Hypothalamus (tissue), 51 donors: Measurements from ENCODE around the gene PDHA1.

Experiments used
- DNase-seq, 51 donors: peaks; one replicate each; lab custom pipeline; 2025; lab: John Stamatoyannopoulos, UW

The PDHA1 gene

DNA sequence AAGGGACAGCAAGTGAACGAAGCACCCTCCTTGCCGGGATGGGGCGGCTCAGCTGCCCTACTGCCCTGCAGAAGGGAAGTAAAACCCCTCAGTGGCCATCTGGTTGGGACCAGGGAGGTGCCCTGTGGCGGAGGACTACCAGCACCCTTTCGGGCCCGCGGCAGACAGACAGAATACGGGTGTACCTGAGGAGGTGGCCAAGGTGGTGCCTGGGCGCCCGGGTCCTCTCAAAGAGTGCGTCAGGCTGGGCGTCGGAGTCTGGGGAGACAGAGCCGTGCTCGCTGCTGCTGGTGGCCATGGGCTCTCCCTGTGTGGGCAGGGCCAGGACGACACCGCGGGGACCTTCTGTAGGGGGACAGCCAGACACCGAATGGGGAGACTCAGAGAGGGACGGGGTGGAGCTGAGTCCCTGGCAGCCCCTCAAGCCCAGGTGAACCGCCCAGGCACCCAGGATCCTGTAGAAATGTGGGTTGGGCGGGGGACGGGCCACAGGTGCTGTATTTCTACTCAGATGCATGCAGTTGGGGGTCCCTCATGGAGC lies 29.7 kb downstream of the PDHA1 start:
- DNase-seq: peak in 2 of 51 donors; percentile 0

- no peak for DNase-seq
These were observed 31.8 kb downstream of the PDHA1 start for GRCh38 chrX:19375546-19375945.

DNA sequence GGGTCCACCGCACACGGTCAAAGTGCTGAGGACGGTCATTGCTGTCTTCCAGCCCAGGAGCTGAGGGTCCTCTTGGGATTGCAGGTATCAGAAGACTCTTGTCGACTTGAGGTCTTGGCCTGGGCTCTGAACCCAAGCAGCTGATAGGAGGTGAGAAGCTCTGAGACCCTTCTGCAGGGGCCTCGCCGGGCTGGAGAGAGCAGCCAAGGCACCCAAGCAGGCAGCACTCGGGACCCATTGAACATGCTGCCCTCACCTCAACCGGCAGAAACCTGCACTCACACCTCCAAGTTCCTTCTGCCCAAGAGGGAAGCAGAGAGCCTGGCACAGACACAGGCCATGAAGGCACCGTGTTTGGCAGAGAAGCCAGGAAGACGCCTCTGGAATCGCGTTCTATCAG lies 34.1 kb downstream of the PDHA1 start:
- DNase-seq: no peak

DNA sequence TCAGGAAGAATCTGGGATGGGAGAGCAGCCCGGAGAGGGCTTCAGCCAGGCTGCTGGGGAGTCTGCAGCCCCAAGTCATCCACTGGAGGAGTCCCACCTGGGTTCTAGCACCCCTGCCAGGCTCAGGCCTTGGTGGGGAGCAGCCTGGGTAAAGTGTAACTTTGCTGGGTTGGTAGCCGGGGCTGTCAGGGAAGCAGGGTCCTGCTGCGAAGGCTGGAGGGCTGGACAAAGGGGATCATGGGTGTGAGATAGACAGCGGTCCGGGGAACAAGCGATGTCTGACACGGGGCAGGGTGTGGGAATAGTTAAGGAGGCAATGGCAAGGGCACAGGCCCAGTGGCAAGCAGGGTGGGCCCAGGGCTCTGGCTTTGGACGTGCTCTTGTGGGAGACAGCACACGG lies 37.6 kb downstream of the PDHA1 start:
- no peak for DNase-seq

GRCh38 chrX:19382555-19383145 lies 38.9 kb downstream of the PDHA1 start:
- peak in 25 of 51 donors; percentile 0 to 54 (median 6) for DNase-seq

- no peak for DNase-seq
These were observed 43.0 kb downstream of the PDHA1 start for GRCh38 chrX:19386679-19387078.

GRCh38 chrX:19388064-19388679 lies 44.4 kb downstream of the PDHA1 start:
- DNase-seq: no peak

GRCh38 chrX:19388741-19389140 lies 45.0 kb downstream of the PDHA1 start:
- no peak for DNase-seq

DNA sequence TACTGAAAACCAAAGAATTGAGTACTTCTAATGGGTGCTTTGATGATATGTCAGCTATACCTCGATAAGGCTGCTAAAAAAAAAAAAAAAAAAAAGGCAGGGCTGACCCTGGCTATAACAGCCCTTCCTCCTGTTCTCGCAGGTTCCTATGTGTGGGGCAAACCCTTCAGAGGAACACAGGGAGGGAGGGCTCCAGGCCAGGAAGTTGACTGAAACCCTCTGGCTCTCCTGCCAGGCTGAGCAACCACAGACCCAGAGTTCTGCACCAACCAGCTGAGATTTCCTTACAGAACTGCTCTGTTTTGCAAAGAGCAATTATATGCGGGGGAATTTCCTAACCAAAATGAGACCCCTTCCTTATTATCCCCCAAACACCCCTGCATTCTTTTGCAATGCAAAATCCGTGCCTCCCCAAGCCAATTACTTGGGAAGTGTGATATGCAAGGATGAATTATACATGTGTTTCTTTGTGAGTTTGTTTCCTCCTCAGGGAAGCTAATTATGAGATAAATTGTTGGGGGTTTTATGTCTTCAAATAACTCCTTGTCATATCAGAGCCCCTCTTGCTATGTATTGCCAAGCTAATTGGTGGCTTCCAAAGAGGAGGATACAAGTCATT lies 45.6 kb downstream of the PDHA1 start:
- DNase-seq: no peak

DNA sequence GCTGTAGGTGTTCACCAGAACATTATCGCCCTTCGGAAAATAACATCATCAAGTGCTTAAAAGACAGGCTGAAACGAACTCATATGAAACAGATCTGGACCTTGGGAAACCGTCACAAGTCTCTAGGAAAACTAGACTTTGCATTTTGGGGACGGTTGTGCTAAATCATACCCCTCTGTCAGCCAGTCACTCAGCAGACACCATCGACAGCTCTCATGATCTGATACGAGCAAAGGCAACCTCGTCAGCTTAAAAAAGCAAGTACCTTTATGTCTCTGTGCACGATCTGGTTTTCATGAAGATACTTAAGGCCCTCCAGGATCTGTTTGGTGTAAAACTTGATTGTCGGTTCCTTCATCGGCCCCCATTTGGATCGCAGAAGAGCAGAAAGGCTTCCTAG lies 48.4 kb downstream of the PDHA1 start:
- DNase-seq: no peak

DNA sequence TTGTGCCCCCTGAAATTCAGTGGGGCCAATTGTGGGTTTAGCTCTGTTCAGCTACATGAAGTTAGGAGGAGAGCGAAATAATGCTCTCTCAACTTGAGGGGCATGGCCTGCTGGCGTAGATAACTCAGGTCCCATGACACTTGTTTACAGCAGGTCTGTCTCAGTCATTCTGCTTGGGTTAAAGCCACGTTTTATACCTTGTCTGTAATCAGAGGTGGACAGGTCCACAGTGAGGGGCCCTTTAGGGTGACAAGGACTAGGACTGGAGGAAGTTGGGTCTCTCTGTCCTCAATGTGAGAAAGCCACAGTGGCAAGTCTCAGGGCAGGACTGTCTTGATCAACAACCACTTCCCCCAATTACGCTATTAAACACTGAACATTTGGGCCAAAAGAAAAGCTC lies 49.0 kb downstream of the PDHA1 start:
- no peak for DNase-seq

- no peak for DNase-seq
These were observed 60.0 kb downstream of the PDHA1 start for GRCh38 chrX:19403696-19404095.

DNA sequence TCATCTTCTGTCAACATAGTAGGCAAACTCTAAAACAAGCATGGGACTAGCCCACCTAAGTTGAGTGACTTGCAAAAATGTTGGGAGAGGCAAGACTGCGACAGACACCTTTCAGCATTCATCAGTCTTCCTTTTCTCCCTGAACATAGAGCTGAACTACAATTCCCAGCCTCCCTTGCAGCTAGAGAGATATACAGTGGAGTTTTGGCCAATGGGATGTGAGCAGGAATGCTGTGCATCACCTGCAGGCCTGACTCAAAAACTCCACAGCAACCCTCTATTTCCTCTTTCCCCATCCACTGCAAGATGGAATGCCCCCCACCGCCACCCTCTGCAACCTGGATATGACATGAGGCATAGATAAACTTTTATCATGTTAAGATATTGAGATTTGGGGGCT lies 66.5 kb downstream of the PDHA1 start:
- DNase-seq: no peak
